H4 (cell line): Measurements from ENCODE around the gene TADA3. TPM values are rescaled to one million over a fixed set of nuclear protein-coding genes. Genes with fewer than 3 reads are reported as not detected.

ENCODE experiments used
- DNase-seq: peaks from one replicate; pipeline ENCODE4 v3.0.0-alpha.2; 2015; ENCODE audit warnings: low spot score
- total RNA-seq: library from RNA; depleted of rRNA; stranded (reverse); fragments of >200 nt; shearing (Covaris generic); gene quantifications from 2 replicates; pipeline ENCODE4 v1.2.3, GENCODE V29; 2014; rRNA removed

The TADA3 gene, protein sequence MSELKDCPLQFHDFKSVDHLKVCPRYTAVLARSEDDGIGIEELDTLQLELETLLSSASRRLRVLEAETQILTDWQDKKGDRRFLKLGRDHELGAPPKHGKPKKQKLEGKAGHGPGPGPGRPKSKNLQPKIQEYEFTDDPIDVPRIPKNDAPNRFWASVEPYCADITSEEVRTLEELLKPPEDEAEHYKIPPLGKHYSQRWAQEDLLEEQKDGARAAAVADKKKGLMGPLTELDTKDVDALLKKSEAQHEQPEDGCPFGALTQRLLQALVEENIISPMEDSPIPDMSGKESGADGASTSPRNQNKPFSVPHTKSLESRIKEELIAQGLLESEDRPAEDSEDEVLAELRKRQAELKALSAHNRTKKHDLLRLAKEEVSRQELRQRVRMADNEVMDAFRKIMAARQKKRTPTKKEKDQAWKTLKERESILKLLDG
- 81.5 and 95.9 TPM in 2 replicates for total RNA-seq

DNA sequence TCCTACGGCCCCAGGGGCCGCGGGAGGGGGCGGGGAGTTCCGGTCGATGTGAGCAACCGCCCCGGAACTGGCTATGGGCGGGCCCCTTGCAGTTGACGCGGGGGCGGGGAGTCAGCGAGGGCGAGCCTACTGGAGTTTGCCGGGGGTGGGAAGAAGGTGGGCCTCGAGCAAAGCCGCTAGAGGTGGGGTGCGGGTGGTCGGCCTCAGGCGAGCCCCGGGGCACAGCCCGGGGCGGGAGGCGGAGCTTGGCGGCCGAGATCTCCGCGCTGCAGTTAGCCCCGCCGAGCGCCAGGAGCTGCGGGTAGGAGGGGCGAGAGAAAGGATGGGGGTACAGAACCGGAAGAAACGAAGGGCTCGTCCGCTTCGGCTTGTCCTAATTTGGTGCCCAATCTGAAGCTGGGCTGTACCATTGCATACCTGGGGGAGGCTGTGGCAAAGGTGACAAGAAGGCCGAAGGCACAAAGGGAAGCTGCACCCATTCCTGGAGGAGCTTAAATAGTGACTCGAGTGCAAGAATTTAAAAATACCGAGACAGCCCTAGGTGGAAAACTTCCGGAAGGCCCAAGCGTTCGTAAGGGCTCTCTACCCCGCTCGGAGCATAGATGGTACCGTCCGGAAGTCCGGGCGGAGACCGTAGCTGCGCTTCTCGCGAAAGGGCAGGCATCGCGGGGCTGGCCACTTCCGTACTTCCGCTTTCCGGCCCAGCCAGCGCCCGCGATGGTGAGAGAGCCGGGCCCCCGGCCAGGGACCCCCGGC, at the start of gene TADA3, which contains the start of gene ARPC4:
Gene TADA3 (minus strand): TSS at position 69 of the 756 bp plus-strand sequence. CDS start 1,007 bp downstream, outside the sequence.
Gene ARPC4 (plus strand): TSS at position 678 of the 756 bp plus-strand sequence. CDS start 40 bp downstream, at position 718.
- peak; percentile 94 for DNase-seq

DNA sequence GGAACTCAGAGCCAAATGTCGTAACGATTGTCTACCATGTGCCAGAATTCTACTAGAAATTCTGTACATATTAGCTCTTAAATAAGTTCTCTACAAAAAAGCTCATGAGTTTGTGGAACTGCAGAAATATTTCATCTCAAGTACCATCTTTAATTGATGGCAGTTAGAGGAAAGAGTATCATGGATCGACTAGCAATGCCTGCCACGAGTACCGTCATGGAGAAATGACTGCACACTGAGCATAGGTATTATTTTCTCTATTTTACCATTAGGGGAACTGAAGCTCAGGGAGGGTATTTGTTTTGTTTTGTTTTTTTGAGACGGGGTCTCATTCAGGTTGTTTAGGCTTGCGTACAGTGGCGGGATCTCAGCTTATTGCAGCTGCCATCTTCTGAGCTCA, 48.7 kb upstream of the TADA3 start:
- no peak for DNase-seq

DNA sequence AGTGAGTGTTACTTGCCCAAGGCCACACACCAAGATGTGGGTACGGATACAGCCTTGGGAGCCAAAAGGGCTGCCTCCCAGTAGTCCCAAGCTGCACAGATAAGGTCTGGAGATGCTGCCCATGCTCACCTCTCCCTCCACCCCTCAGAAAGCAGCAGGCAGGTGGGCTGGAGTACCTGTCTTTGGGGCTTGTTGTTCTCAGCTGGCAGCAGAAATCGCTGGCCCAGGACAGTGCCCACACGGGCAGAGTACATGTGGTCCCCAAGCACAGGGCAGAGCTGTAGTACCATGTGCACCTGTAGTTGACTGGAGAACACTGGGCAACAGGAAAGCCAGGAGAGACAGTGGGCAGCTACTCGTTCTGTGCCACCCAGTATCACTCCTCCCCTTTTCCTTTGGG, 46.6 kb upstream of the TADA3 start:
- DNase-seq, result no peak

DNA sequence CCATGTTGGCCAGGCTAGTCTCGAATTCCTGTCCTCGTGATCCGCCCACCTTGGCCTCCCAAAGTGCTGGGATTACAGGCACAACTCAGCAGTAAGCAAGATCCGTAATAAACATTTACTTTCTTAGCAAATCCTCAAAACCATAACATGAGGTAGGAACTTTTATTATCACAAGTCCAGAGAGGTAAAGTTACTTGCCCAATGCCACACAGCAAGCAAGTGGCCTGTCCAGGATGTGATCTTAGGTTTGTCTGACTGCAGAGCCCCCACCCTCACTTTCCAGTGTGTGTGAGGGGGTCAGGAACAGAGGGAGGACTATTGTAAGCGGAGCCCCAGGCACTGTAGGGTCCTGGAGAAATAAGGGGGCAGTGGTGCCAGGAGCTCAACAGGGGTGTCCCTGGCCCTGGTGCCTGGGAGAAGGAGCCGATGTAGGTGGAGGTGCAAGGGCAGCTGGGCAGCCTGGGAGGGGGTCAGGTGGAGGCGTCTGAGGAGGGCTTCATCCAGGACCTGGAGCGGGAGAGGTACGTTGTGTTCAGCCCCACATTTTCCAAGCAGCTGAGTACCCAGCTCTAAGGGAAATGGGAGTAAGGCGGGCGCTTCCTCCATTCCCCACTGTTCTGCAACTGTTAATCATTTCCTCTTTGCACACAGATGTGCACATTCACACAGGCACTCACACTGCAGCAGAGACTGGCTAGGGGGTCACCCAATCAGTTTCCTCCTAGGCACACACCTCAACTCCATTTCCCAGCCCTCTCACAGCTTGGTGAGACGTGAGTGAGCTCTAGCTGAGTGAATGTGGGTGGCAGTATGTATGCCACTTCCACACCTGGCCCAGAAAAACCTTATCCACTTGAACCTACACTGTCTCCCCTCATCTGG, 45.7 kb upstream of the TADA3 start:
- no peak for DNase-seq

DNA sequence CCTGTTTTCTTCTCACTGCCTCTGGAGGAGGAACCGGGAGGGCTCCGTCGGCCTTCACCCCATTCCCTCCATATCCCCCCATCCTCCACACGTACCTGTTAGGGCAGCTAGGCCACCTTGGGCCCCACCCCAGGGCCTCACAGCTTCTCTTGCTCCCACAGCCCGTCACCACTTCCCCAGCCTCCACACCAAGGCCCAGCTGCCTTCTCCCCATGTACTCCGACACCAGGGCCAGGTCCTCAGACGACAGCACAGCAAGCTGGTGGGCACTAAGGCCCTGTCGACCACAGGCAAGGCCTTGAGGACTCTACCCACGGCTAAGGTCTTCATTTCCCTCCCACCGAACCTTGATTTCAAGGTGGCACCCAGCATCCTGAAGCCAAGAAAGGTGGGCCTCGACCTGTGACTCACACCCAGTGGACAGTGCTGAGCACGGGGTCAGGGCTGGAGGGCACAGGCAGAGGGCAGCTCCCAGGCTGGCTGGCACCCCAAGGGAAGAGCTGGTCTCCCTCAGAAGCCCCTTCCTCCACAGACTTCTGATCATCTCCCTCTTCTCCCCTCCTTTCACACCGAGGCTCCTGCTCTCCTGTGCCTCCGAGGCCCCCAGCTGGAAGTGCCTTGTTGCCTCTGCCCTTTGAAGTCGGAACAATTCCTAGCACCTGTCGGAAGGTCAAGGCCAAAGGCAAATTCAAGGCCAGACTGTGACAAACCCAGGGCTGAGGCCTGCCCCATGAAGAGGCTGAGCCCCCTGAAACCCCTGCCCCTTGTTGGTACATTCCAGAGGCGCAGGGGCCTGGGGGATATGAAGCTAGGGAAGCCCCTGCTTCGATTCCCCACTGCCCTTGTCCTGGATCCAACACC, 42.5 kb upstream of the TADA3 start:
- no peak for DNase-seq

DNA sequence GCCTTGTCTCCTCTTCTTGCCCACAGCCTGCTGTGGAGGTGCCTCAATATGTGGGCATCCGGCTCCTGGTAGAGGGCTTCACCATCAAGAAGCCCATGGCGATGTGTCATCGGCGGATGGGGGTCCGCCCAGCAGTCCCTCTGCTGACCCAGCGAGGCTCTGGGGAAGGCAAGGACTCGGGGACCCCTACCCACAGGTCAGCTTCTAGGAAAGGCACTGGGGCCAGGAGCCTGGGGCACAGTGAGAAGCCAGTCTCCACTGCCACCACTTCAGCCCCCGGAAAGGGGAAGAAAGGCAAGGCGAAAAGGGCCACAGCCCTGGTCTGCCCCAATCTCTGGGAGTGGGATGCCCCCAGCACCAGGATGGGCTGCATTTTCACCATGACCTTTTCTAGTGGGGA, 40.8 kb upstream of the TADA3 start:
- no peak for DNase-seq

DNA sequence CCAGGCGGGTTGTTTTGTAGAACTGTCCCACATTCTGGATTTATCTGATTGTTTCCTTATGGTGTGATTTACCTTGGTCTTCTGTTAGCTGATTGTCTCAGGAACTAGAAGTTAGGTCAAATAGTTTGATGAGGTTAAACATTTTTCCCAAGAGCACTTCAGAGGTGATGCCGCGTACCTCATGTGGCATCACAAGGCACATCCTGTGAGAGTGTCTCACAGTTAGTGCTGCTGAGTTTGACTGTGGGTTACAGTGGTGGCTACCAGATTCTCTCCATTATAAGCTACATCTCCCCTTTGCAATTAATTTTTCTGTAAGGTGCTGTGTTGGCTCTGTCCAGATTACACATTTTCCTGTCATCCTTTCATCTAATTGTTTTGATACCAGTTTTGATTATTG, 39.0 kb upstream of the TADA3 start:
- DNase-seq, result no peak

DNA sequence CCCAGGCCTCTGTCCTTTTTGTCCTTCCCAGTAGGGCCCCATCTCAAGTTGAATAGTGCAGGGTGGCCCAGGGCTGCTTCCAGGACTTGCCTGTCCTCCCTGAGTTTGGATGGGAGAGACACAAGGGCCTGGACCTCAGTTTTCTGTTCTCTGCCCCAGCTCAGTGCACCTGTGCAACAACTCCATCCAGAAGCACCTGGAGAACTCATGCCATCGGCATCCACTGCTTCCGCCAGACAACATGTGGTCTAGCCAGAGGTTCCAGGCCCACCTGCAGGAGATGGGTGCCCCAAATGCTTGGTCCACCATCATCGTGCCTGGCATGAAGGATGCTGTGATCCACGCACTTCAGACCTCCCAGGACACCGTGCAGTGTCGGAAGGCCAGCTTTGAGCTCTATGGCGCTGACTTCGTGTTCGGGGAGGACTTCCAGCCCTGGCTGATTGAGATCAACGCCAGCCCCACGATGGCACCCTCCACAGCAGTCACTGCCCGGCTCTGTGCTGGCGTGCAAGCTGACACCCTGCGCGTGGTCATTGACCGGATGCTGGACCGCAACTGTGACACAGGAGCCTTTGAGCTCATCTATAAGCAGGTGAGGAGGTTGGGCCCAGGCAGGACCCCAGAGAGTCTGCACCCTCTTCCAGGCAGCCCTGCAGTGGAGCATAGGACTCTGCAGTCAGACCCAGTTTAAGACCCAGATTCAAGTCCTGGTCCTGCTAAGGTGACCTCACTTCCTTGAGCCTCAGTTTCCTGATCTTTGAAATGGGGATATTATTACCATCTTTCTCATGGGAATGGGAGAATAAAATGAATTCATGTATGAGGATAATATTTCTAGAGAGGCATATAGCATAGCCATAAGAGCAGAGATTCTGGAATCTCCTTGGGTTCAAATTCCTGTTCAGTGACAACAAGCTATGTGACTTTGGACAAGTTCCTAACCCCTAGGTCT, 36.8 kb upstream of the TADA3 start:
- no peak for DNase-seq

DNA sequence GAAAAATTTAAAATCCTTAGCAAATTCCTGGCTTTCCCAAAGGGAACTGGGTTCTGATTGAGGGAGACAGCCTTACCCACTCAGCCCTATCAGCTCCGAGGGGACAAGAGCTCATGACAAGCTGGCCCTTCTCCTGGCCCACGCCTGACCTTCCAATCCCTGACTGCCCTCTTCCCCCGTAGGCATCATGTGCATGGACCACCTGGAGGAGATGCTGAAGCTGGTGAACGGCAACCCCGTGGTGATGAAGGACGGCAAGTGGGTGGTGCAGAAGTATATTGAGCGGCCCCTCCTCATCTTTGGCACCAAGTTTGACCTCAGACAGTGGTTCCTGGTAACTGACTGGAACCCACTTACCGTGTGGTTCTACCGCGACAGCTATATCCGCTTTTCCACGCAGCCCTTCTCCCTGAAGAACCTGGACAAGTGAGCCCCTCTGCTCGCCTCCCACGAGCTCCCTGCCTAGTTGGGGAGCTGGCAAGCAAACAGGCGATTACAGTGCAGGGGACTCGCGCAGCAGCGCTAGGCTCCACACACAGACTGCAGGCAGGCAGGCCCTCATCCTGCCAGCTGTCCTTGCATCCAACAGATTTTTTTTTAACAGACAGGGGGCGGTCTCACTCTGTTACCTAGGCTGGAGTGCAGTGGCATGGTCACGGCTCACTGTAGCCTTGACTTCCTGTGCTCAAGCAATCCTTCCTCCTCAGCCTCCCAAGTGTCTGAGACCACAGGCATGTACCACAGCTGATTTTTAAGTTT, 34.7 kb upstream of the TADA3 start:
- peak; percentile 49 for DNase-seq

DNA sequence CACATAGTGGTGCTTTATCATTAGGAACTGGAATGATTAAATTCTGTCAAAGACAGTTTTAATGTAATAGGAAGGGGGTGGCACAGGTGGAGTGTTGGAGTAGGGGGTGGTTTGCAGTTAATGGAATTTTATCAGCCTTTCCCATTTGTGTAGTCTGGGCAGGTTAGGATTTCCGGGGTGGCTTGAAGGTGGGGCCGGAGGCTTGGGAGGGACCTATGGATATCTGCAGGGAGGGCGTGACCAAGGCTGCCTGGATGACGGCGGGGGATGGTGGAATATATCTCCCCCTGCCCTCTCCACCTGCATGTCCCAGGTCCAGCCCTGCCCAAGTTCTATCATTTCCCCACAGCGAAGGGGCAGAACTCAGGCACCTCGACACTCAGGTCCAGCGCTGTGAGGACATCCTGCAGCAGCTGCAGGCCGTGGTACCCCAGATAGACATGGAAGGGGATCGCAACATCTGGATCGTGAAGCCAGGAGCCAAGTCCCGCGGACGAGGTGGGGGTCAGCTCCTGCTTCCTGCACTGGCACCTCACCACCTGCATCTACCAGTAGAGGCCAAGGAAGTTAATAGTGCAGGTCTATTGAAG, 33.3 kb upstream of the TADA3 start:
- DNase-seq, result no peak

DNA sequence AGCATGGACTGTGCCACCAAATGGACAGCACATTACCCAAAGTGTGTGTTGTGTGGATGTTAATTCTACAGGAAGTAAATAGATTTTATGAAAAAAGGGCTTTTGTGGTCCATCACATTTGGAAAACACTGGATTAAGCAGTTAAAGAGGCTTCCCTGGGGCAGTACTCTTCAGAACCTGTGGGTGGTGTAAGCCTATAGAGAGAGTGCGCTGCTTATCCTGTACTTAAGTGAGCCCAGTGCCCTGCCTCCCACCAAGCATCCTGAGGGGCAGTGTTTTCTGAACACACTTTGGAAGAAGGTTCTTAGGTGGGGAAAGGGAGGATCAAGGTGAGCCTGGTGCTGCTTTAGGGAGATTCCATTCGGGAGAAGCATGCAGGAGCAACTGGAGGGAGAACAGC, 28.7 kb upstream of the TADA3 start:
- DNase-seq, result no peak

DNA sequence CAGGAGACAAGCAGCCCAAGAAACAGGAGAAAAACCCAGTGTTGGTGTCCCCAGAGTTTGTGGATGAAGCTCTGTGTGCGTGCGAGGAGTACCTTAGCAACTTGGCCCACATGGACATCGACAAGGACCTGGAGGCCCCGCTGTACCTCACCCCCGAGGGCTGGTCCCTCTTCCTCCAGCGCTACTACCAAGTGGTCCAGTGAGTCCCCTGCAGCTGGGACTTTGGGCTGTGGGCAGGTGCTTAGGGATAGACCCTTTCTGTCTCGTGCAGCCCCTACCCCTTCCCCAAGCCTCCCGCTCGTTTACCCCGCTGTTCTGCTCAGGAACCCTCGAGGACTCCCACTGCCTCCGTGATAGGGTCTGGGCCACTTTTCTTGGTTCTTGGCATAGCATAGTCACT, 28.3 kb upstream of the TADA3 start:
- no peak for DNase-seq

DNA sequence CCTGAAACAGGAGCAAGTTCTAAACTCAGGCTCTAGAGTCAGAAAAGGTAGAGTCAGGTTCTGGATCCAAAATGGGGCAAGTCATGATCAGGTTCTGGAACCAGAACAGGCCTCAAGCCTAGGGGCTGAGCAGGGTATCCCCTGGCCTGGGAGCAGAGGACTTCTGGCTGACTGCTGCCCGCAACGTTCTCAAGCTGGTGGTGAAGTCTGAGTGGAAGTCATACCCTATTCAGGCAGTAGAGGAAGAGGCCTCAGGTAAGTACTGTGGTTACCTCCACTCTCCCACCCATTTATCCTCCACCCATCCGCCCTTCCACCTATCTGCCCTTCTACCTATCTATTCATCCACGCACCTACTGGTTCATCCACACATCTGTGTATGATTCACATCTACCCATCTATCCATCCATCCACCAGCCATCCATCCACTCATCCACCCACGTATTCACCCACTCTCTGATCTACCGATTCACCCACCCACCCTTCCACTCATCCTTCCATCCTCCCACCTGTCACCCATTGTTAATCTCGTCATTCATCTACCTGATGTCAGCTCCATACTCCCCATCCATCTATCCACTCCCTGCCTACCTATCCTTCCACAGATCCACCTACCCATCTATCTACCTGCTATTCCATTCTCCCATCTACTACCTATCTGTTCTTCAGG, 26.5 kb upstream of the TADA3 start:
- no peak for DNase-seq

DNA sequence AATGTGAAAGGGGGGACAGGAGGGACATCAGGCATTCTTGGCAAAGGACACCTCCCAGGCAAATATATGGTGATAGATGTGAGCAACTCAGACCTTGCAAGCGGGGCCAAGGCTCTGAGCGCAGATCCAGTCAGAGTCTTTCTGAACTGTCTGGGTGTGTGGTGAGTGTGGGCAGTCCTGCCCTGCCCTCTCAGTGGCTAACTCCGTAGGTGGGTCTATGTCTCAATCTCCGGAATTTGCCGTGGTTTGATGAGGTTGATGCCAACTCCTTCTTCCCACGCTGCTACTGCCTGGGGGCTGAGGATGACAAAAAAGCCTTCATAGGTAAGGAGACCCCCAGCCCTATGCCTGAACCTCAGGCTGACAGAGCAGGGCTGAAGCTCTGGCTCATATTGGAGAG, 25.2 kb upstream of the TADA3 start:
- no peak for DNase-seq

DNA sequence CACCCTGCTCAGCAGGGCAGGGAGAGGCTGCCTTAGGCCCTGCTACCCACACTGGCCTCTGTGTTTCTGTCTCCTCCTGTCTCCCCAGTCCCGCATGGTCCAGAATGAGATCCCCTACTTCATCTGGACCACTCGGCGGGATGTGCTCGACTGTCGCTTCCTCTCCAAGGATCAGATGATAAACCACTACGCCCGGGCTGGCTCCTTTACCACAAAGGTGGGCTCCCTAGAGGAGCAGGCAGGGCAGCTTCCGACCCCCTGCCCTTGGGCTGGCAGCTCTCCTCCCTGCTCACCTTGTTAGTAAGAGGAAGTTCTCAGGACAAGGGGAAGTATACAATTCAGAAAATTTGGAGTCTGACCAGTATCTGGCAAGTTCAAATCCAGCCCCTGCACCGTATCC, 23.7 kb upstream of the TADA3 start:
- no peak for DNase-seq

DNA sequence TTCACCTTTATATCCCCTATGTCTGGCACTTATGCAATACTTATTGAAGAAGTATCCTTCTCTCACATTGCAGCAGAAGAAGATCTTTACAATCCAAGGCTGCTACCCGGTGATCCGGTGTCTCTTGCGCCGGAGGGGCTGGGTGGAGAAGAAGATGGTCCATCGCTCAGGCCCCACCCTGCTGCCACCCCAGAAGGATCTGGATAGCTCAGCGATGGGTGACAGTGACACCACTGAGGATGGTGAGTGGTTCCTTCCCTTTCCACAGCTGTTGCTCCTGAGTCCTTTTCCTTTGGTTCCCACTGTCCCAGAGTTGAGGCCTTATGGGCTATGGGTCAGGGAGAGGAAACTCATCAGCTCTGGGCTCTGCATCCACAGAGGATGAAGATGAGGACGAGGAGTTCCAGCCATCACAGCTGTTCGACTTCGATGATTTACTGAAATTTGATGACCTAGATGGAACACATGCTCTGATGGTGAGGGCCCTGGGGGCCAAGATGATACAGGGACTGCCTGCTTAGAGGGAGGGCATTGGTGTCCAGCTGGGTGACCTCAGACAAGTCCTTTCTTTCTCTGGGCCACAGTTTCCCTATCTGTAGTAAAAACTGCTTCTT, 20.7 kb upstream of the TADA3 start:
- DNase-seq, result no peak

DNA sequence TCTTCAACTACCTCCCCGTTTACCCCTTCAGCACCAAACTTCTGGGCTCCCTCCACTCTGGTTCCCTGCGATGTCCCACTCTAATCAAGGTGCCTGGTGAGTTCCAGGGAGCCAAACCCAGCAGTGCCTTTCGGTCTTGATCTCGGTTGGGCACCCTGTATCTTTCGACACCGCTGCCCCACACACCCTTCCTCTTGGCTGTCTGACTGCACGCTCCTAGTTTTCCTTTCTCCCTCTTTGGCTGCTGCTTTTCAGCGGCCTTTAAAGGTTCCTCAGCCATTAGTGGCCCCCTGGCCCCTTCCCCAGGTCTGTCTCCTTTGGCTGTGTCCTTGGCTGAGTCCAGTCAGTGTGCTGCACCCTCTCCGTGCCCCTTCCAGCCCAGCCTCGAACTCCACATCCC, 18.6 kb upstream of the TADA3 start:
- no peak for DNase-seq

DNA sequence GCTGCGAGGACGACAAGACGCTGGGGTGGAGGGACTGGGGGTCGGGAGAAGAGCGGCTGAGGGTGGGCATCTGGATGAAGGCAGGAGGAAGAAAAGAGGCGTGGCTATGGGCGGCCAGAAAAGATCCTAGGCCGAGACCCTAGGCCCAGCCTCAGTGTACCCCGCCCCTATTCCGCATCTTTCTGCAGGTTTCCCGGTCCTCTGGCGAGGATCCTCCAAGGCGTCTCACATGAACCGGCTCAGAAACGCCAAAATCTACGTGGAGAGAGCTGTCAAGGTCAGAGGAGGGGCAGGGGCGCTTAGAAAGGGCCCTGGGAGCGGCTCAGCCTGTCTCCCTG, 18.1 kb upstream of the TADA3 start:
- DNase-seq, result no peak
